ENCODE measurements around the gene COP1. TPM values are rescaled to one million over a fixed set of nuclear protein-coding genes. Genes with fewer than 3 reads are reported as not detected.
A peak's percentile ranks its signal among the peaks of the same experiment; 100 is the strongest.
"Not testable (repeated sequence)": the region's sequence is repeated elsewhere in the genome, so short reads cannot be mapped to it uniquely, and the experiment has no call there.

The COP1 gene
- total RNA-seq: 10 to 100 TPM; 43.6 to 64.1 TPM

GRCh38 chr1:176206961-176207902 lies at the start of gene COP1:
Gene COP1 (minus strand): TSS chr1:176207286. CDS start chr1:176206978, 308 bp downstream.
- DNase-seq (ENCODE audit: low spot score in 2 of 2) (peak; percentile 91 to 96), ATAC-seq (peak; percentile 86 to 88)
- H3K27ac Mint-ChIP-seq: peak within 1 kb of the TSS; percentile 99 to 100
- no peaks in the 10 kb centered on the region for H3K9me3 Mint-ChIP-seq
- H3K36me3 Mint-ChIP-seq: peaks cover 23 to 28% of the 10 kb centered on the region in 2 donors

- Mint-ChIP-seq H3K27ac (no peak overlapping the region), H3K36me3 (no peaks in the 10 kb centered on the region), H3K9me3 (no peaks in the 10 kb centered on the region)
- ATAC-seq (no peak), DNase-seq (ENCODE audit: low spot score in 2 of 2) (no peak)
Measured at GRCh38 chr1:176252191-176252590, 45.1 kb upstream of the COP1 start.

GRCh38 chr1:176244851-176245250 lies 37.8 kb upstream of the COP1 start:
- H3K9me3 Mint-ChIP-seq: no peaks in the 10 kb centered on the region
- ATAC-seq (no peak), DNase-seq (ENCODE audit: low spot score in 2 of 2) (no peak)
- H3K36me3 Mint-ChIP-seq: peaks cover 0 to 5% of the 10 kb centered on the region in 2 donors
- H3K27ac Mint-ChIP-seq: no peak overlapping the region

GRCh38 chr1:176243746-176244145 lies 36.7 kb upstream of the COP1 start:
- no peaks in the 10 kb centered on the region for H3K9me3 Mint-ChIP-seq
- DNase-seq (ENCODE audit: low spot score in 2 of 2) (no peak), ATAC-seq (no peak)
- no peak overlapping the region for H3K27ac Mint-ChIP-seq
- H3K36me3 Mint-ChIP-seq: peaks cover 0 to 5% of the 10 kb centered on the region in 2 donors

- no peak for DNase-seq (ENCODE audit: low spot score in 2 of 2)
- peak; percentile 91 to 100 for ATAC-seq
- H3K27ac Mint-ChIP-seq: peak overlapping the region in 1 of 2 donors; percentile 58
- H3K9me3 Mint-ChIP-seq: no peaks in the 10 kb centered on the region
- peaks cover 0 to 5% of the 10 kb centered on the region in 2 donors for H3K36me3 Mint-ChIP-seq
Measured at GRCh38 chr1:176241385-176242015, 34.4 kb upstream of the COP1 start.

- not testable (repeated sequence) for H3K9me3 Mint-ChIP-seq, ATAC-seq, H3K27ac Mint-ChIP-seq
Measured at GRCh38 chr1:176233657-176234056, 26.6 kb upstream of the COP1 start.

GRCh38 chr1:176227579-176227978 lies 20.5 kb upstream of the COP1 start:
- H3K9me3 Mint-ChIP-seq: no peaks in the 10 kb centered on the region
- ATAC-seq (no peak), DNase-seq (ENCODE audit: low spot score in 2 of 2) (no peak)
- H3K27ac Mint-ChIP-seq: no peak overlapping the region
- H3K36me3 Mint-ChIP-seq: no peaks in the 10 kb centered on the region

More at GRCh38 chr1:176233657-176234056, 26.6 kb upstream of the COP1 start:
- not testable (repeated sequence) for DNase-seq (ENCODE audit: low spot score in 2 of 2)
- peaks cover 15 to 21% of the 10 kb centered on the region in 2 donors for H3K36me3 Mint-ChIP-seq

GRCh38 chr1:176225911-176226310 lies 18.8 kb upstream of the COP1 start:
- Mint-ChIP-seq H3K36me3 (no peaks in the 10 kb centered on the region), H3K27ac (peak overlapping the region in 1 of 2 donors; percentile 45), H3K9me3 (no peaks in the 10 kb centered on the region)
- ATAC-seq (no peak), DNase-seq (ENCODE audit: low spot score in 2 of 2) (no peak)

GRCh38 chr1:176225479-176225875 lies 18.4 kb upstream of the COP1 start:
- ATAC-seq (no peak), DNase-seq (ENCODE audit: low spot score in 2 of 2) (no peak)
- Mint-ChIP-seq H3K36me3 (no peaks in the 10 kb centered on the region), H3K27ac (no peak overlapping the region), H3K9me3 (no peaks in the 10 kb centered on the region)

- Mint-ChIP-seq H3K36me3 (peaks cover 0 to 6% of the 10 kb centered on the region in 2 donors), H3K27ac (no peak overlapping the region), H3K9me3 (peaks cover 0 to 5% of the 10 kb centered on the region in 2 donors)
Measured at GRCh38 chr1:176222196-176222595, 15.1 kb upstream of the COP1 start.

GRCh38 chr1:176220100-176220689 lies 13.1 kb upstream of the COP1 start:
- no peak for ATAC-seq
- H3K36me3 Mint-ChIP-seq: peaks cover 4 to 6% of the 10 kb centered on the region in 2 donors
- DNase-seq (ENCODE audit: low spot score in 2 of 2): no peak
- H3K9me3 Mint-ChIP-seq: peaks cover 0 to 5% of the 10 kb centered on the region in 2 donors
- no peak overlapping the region for H3K27ac Mint-ChIP-seq

More at GRCh38 chr1:176222196-176222595, 15.1 kb upstream of the COP1 start:
- DNase-seq (ENCODE audit: low spot score in 2 of 2) (no peak), ATAC-seq (no peak)

- peaks cover 0 to 5% of the 10 kb centered on the region in 2 donors for H3K9me3 Mint-ChIP-seq
- ATAC-seq (no peak), DNase-seq (ENCODE audit: low spot score in 2 of 2) (no peak)
- peaks cover 6% of the 10 kb centered on the region in 2 donors for H3K36me3 Mint-ChIP-seq
- no peak overlapping the region for H3K27ac Mint-ChIP-seq
Measured at GRCh38 chr1:176217461-176218099, 10.5 kb upstream of the COP1 start.

- ATAC-seq (no peak), DNase-seq (ENCODE audit: low spot score in 2 of 2) (no peak)
- Mint-ChIP-seq H3K27ac (no peak overlapping the region), H3K36me3 (peaks cover 6% of the 10 kb centered on the region in 2 donors), H3K9me3 (peaks cover 0 to 5% of the 10 kb centered on the region in 2 donors)
Measured at GRCh38 chr1:176216031-176216430, 8.9 kb upstream of the COP1 start.

GRCh38 chr1:176211396-176212165 lies 4.5 kb upstream of the COP1 start:
- DNase-seq (ENCODE audit: low spot score in 2 of 2) (no peak), ATAC-seq (no peak)
- Mint-ChIP-seq H3K27ac (no peak overlapping the region), H3K36me3 (peaks cover 10 to 14% of the 10 kb centered on the region in 2 donors), H3K9me3 (no peaks in the 10 kb centered on the region)

GRCh38 chr1:176208034-176208433 lies 948 bp upstream of the COP1 start:
- peak overlapping the region; percentile 99 to 100 for H3K27ac Mint-ChIP-seq
- DNase-seq (ENCODE audit: low spot score in 2 of 2): no peak
- no peaks in the 10 kb centered on the region for H3K9me3 Mint-ChIP-seq
- no peak for ATAC-seq
- peaks cover 22 to 23% of the 10 kb centered on the region in 2 donors for H3K36me3 Mint-ChIP-seq
